B cell (primary cell): ENCODE data around the gene ZFP36L1. TPM values are rescaled to one million over a fixed set of nuclear protein-coding genes. Genes with fewer than 3 reads are reported as not detected.

Experiments used
- ATAC-seq: fragments of 200-7000 bp; cut with Tn5 transposase; one replicate; pipeline ENCODE4 v1.10.0; 2021; ENCODE audit warnings: low read depth, mild to moderate bottlenecking, moderate number of reproducible peaks, moderate library complexity
- CTCF ChIA-PET: fragments of 350-600 bp; sonication (Branson Sonifier 250); formaldehyde crosslinking; loops from one replicate; lab custom pipeline; 2021; ENCODE audit warnings: antibody characterized with exemption, inconsistent platforms; lab: Charles Lee
- POLR2A ChIA-PET: fragments of 350-600 bp; sonication (Branson Sonifier 250); formaldehyde crosslinking; loops from one replicate; lab custom pipeline; 2021; ENCODE audit warnings: antibody characterized with exemption; lab: Charles Lee
- DNase-seq: peaks from one replicate; pipeline ENCODE4 v3.0.0; 2013
- H2AFZ ChIP-seq: 2 replicates; pipeline ENCODE4 v1.6.1; 2012; ENCODE audit warnings: mild to moderate bottlenecking, low read depth, low read length; ENCODE audit not compliant: insufficient read depth, poor library complexity, severe bottlenecking
- H3K27ac ChIP-seq, 2 donors: 1 replicate in 1 of 2; 2 replicates in 1 of 2; pipeline ENCODE4 v1.5.1; 2012 to 2013; ENCODE audit warnings: low read length in 2 of 2, mild to moderate bottlenecking in 2 of 2, moderate library complexity in 1 of 2
- H3K27me3 ChIP-seq, 4 experiments: fragments of 200-600 bp in 1 of 4; sonication (generic) in 1 of 4; replicated peaks in 1 of 4; 1 replicate in 2 of 4; 2 replicates in 2 of 4; pipeline versions ENCODE4 v1.6.1 to v1.7.0; 2013 to 2016; ENCODE audit warnings: low read length in 3 of 4, mild to moderate bottlenecking in 2 of 4, mixed read lengths in 1 of 4, moderate library complexity in 1 of 4; ENCODE audit not compliant: insufficient read depth in 4 of 4, control insufficient read depth in 3 of 4; ENCODE audit errors: control extremely low read depth in 1 of 4
- H3K36me3 ChIP-seq, 2 experiments: replicated peaks in 1 of 2; 1 replicate in 1 of 2; 2 replicates in 1 of 2; pipeline versions ENCODE4 v1.6.1 to v1.7.1; 2013; ENCODE audit warnings: low read length in 1 of 2; ENCODE audit not compliant: insufficient read depth in 2 of 2, control insufficient read depth in 1 of 2; ENCODE audit errors: control extremely low read depth in 1 of 2, extremely low read depth in 1 of 2
- H3K4me1 ChIP-seq, 2 donors: fragments of 200-600 bp in 1 of 2; sonication (generic) in 1 of 2; 1 replicate in 1 of 2; 2 replicates in 1 of 2; pipeline versions ENCODE4 v1.5.1 to v1.6.1; 2013 to 2017; ENCODE audit warnings: low read length in 2 of 2; ENCODE audit not compliant: control insufficient read depth in 2 of 2, insufficient read depth in 2 of 2
- H3K4me2 ChIP-seq: replicated peaks from 2 replicates; pipeline ENCODE3; 2012; ENCODE audit warnings: mild to moderate bottlenecking, low read depth, low read length; ENCODE audit not compliant: poor library complexity, severe bottlenecking
- H3K4me3 ChIP-seq, 5 experiments: fragments of 200-600 bp in 1 of 5; sonication (generic) in 1 of 5; 1 replicate in 3 of 5; 2 replicates in 2 of 5; pipeline versions ENCODE4 v1.5.1 to v1.7.0; 2011 to 2016; ENCODE audit warnings: low read length in 4 of 5, mild to moderate bottlenecking in 4 of 5, low read depth in 2 of 5, control low read depth in 1 of 5, moderate library complexity in 1 of 5; ENCODE audit not compliant: insufficient read depth in 1 of 5; ENCODE audit errors: control extremely low read depth in 1 of 5, extremely low read depth in 1 of 5
- H3K79me2 ChIP-seq: fragments of 200-600 bp; sonication (generic); one replicate; pipeline ENCODE4 v1.6.0; 2016; ENCODE audit warnings: low read length; ENCODE audit not compliant: control insufficient read depth, insufficient read depth
- H3K9ac ChIP-seq: fragments of 200-600 bp; sonication (generic); 2 replicates; pipeline ENCODE4 v1.6.1; 2017; ENCODE audit warnings: mild to moderate bottlenecking, low read length, moderate library complexity
- H3K9me3 ChIP-seq, 3 donors: one replicate each; pipeline versions ENCODE4 v1.6.1 to v1.7.1; 2013; ENCODE audit warnings: low read length in 2 of 3; ENCODE audit not compliant: control insufficient read depth in 2 of 3, insufficient read depth in 1 of 3; ENCODE audit errors: control extremely low read depth in 1 of 3
- H4K20me1 ChIP-seq: 2 replicates; pipeline ENCODE4 v1.6.0; 2012; ENCODE audit warnings: mild to moderate bottlenecking, low read length; ENCODE audit not compliant: insufficient read depth, control insufficient read depth, poor library complexity, severe bottlenecking
- H3K27ac Mint-ChIP-seq: one replicate; pipeline ENCODE4 v1.8.0; 2021; ENCODE audit warnings: mixed read lengths
- H3K27me3 Mint-ChIP-seq: one replicate; pipeline ENCODE4 v1.8.0; 2021; ENCODE audit warnings: mixed read lengths
- H3K4me1 Mint-ChIP-seq: one replicate; pipeline ENCODE4 v1.8.0; 2021; ENCODE audit warnings: mixed read lengths
- H3K4me3 Mint-ChIP-seq: one replicate; pipeline ENCODE4 v1.8.0; 2021; ENCODE audit warnings: mixed read lengths
- H3K9me3 Mint-ChIP-seq: one replicate; pipeline ENCODE4 v1.8.0; 2022; ENCODE audit warnings: mixed read lengths; ENCODE audit not compliant: insufficient read depth
- CTCF ChIP-seq: fragments of 200-600 bp; IDR thresholded peaks from one replicate; pipeline ENCODE4 v1.8.0; 2022; ENCODE audit warnings: antibody characterized with exemption, mild to moderate bottlenecking
- EZH2 ChIP-seq: IDR thresholded peaks from 2 replicates; pipeline ENCODE4 v1.6.1; 2012; ENCODE audit warnings: borderline replicate concordance, low read depth, mild to moderate bottlenecking, moderate library complexity, low read length; ENCODE audit not compliant: insufficient read depth, poor library complexity, severe bottlenecking
- WGBS: methylation state at CpG from one replicate; pipeline ENCODE4 v1.1.5; 2013; ENCODE audit warnings: missing lambda C conversion rate; ENCODE audit not compliant: insufficient coverage; 5-methylcytosine and 5-hydroxymethylcytosine counted together
- intact Hi-C: fragments of 100-400 bp; cut with micrococcal nuclease; formaldehyde crosslinking; loops from one replicate; pipeline ENCODE4 v1.10.0; 2022
- polyA plus RNA-seq: library from polyadenylated mRNA; depleted of rRNA; stranded (reverse); fragments of >200 nt; gene quantifications from 2 replicates; pipeline ENCODE4 v1.2.3, GENCODE V29; 2012
- total RNA-seq, 2 donors: library from RNA; stranded (reverse); fragments of 120-200 nt in 1 of 2; gene quantifications; 1 replicate in 1 of 2; 2 replicates in 1 of 2; pipeline versions ENCODE4 v1.2.3 to v1.2.4, GENCODE V29; 2013 to 2022

ZFP36L1 gene
- total and polyA plus RNA-seq, 2 donors (not counting 1 experiment from before 2014, with no cell fraction given) = 572 to 983 TPM

GRCh38 chr14:68796418-68797101 lies 3.7 kb upstream of the ZFP36L1 start:
- Mint-ChIP-seq H3K4me3 (peak overlapping the region; percentile 97), H3K4me1 (peaks cover 40% of the 10 kb centered on the region), H3K27ac (peak overlapping the region; percentile 100), H3K9me3 (peaks cover 2% of the 10 kb centered on the region), H3K27me3 (no peaks in the 10 kb centered on the region)
- peaks cover 4 to 10% (median 7%) of the 10 kb centered on the region in 3 donors for H3K9me3 ChIP-seq
- H3K36me3 ChIP-seq = peaks cover 0 to 6% of the 10 kb centered on the region in 2 experiments
- peak overlapping the region; percentile 100 for H3K9ac ChIP-seq
- peaks cover 14% of the 10 kb centered on the region for H4K20me1 ChIP-seq
- ATAC-seq = no peak
- DNase-seq = no peak
- peak overlapping the region; percentile 49 for H2AFZ ChIP-seq
- H3K27me3 ChIP-seq = no peaks in the 10 kb centered on the region
- H3K4me3 ChIP-seq = peak overlapping the region; percentile 30 to 100 (median 94)
- H3K27ac ChIP-seq = peak overlapping the region; percentile 100
- peaks cover 44% of the 10 kb centered on the region for H3K79me2 ChIP-seq
- WGBS = 51% methylated on average over 4 of the region's 5 CpGs
- CTCF ChIA-PET = interaction anchor here (0.9 to 5.5 kb wide), 6 partner anchors 9 to 852 kb away, joined by 3 to 110 read pairs (median 8); no protein-coding TSS in a partner anchor
- H3K4me2 ChIP-seq = peak overlapping the region; percentile 95
- TF ChIP-seq CTCF (no peak), EZH2 (no peak)
- intact Hi-C loops = loop anchor here (1.0 to 5.0 kb wide), 3 partner anchors 10 to 971 kb away; partner anchors contain the start of gene SRSF5
- peaks cover 30 to 37% of the 10 kb centered on the region in 2 donors for H3K4me1 ChIP-seq
- POLR2A ChIA-PET = interaction anchor here (1.4 to 5.0 kb wide), 9 partner anchors 11 to 546 kb away, joined by 5 to 194 read pairs (median 12); no protein-coding TSS in a partner anchor
